GM18520 (cell line): ENCODE data around the gene KANK2.
"Not testable (repeated sequence)": the region's sequence is repeated elsewhere in the genome, so short reads cannot be mapped to it uniquely, and the experiment has no call there.

ENCODE experiments used
- ATAC-seq: cut with Tn5 transposase; IDR thresholded peaks from one replicate; pipeline ENCODE4 v1.9.1; 2021; ENCODE audit not compliant: unreplicated experiment

KANK2 gene

DNA sequence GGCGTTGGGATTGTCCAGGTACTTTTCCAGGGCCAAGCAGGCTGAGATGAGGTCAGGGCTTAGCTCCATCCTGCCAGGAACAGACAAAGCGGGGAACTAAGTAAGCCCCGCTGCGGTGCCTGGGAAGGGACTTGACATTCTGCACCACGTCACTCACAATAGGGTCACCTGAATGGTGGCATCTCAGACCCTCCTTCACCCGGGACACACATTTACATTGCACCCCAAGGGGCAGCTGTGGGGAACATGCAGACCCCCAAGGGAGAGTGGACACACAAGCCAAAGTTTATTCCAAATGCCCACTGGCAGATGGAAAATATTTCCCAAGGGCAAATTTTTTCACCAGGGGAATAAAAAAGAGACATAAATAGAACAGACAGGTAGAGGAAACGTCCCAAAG lies 21.4 kb downstream of the KANK2 start:
- no peak for ATAC-seq

DNA sequence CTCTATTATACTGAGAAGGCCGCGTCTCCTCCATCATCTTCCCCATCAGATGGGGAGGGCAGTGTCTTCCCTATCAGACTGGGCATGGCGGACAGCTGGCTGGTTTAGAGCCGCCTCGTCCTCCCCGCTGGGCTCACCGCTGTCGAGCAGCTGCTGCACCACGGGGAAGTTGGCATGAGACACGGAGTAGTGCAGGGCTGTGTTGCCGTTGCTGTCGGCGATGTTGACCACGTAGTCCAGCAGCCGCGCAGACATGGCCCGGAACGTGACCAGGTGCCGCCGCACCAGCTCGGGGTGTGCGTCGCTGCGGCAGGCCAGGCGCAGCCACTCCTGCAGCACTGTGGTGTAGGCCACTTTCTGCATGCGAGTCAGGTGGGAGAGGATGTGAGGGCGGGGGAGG lies 23.0 kb downstream of the KANK2 start:
- no peak for ATAC-seq

- no peak for ATAC-seq
Measured at GRCh38 chr19:11173516-11174155, 23.7 kb downstream of the KANK2 start.

DNA sequence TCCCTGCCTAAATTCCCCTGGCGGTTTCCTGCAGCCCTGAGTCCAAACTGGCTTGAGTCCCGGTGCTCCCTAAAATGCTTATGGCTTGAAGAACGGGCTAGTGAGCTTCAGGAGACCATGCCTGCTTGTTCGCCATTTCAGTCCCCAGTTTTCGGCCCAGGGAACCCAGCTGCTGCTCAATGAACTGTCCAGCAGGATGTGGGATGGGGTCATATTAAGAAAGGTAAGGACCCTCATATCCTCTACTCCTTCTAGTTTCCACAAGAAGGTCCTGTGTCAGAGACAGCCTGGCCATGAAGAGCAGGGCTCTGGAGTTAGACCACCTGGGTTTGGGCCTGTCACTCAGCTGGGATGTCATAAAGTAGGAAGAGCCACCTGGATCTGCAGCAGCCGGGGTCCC lies 24.8 kb downstream of the KANK2 start:
- no peak for ATAC-seq

DNA sequence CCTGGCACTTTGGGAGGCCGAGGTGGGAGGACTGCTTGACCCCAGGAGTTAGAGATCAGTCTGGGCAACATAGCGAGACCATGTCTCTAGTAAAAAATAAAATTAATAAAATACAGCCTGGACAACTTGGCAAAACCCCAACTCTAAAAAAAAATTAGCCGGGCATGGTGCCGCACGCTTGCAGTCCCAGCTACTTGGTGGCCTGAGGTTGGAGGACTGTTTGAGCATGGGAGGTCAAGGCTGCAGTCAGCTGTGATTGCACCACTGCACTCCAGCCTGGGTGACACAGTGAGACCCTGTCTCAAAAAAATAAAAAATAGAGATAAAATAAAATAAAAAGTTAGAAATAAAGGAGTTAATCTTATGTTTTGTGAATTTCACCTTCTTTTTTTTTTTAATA lies 26.2 kb downstream of the KANK2 start:
- no peak for ATAC-seq

DNA sequence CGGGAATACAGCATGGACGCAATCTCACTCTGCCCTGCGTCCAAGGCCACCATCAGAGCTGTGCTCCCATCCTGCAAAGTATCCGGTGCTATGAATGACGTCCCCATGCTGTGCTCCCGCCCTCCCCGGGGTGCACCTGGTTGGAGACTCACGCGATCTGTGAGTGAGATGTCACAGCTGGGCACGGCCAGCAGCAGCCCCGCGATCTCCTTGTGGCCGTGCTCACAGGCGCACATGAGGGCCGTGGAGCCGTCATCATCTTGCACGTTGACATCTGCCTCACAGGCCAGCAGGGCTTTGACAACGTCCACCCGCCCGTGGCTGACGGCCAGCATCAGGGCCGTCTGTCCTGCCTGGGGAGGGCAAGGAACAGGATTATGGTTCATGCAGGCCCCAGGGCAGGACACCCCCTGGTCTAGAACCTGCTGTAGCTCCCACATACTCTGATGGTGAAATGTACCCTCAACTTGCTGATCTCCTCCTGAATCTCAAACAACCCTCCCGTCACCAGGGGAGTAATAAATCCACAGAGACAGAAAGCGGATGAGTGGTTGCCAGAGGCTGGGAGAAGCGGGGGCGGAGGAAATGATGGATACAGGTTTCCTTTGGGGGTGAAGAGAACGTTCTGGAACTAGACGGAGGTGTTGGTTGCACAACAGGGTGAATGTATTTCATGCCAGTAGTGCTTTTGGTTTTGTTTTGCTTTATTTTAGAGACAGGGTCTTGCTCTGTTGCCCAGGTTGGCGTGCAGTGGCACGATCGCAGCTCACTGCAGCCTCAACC lies 27.3 kb downstream of the KANK2 start:
- no peak for ATAC-seq

DNA sequence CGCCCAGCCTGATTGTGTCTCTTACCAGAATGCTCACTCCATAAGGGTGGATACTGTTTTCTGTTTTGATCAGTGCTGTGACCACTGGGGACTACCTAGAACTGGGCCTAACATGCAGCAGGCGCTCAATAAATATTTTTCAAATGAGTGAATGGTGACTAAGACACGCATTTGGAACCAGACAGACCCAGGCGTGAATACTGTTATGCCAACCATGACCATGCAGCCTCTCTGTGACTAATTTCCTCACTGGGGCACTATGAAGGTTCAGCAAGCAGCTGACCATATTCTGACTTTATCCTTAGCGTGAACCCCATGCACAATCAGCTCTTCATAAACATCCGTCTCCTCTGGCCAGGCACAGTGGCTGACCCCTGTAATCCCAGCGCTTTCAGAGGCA lies 28.8 kb downstream of the KANK2 start:
- no peak for ATAC-seq

DNA sequence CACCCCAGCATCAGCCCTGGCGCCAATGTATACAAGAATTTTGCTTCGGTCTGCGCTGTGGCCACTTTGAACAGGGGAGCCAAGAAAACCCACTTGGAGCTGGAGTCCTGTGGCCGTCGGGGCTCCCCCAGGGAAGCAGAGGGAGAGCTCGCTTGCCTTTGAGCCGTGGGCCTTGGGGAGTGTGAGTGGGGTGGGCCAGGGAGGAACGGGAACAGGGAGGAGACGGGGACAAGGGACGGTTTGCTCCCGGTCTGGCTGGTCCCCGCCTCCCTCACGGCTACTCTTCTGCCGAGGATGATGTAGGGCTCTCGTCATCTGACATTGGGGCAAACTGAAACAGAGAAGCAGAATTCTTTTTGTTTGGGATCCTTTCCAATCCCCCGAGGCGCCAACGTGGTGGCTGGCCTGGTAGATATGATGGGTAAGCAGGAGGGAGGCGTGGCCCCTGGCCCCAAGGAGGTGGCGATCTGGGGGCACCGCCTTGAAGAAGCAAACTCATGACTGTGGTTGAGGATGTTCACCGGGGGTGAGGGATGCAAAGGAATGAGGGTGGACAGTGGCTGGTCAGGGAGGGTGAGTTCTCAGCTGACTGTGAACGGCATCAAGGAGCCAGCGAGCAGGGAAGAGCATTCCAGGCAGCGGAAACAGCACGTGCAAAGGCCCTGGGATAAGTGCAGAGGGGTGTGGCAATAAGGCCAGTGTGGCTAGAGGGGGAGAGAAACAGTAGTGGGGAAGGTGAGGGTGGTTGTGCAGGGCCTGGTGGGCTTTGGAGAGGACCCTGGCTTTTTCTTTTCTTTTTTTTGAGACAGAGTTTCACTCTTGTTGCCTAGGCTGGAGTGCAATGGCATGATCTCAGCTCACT lies 30.8 kb downstream of the KANK2 start:
- ATAC-seq: no peak

DNA sequence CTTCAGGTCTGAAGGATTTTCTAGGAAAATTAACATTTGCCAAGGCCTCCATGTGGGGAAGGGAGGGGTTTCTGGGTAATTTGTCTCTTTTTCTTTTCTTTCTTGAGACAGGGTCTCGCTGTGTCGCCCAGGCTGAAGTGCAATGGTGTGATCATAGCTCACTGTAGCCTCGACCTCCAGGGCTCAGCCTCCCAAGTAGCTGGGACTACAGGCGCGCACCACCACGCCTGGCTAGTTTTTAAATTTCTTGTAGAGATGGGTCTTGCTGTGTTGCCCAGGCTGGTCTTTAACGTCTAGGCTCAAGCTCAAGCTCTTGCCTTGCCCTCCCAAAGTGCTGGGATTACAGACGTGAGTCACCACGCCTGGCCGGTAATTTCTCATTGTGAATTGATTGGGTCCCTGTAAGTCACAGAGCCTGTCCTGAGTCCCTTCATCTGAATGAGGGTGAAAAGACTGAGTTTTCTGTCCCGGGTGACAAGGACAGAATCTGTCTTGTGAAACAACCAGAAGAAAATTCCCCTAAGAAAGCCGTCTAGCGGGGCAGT lies 31.8 kb downstream of the KANK2 start:
- no peak for ATAC-seq

DNA sequence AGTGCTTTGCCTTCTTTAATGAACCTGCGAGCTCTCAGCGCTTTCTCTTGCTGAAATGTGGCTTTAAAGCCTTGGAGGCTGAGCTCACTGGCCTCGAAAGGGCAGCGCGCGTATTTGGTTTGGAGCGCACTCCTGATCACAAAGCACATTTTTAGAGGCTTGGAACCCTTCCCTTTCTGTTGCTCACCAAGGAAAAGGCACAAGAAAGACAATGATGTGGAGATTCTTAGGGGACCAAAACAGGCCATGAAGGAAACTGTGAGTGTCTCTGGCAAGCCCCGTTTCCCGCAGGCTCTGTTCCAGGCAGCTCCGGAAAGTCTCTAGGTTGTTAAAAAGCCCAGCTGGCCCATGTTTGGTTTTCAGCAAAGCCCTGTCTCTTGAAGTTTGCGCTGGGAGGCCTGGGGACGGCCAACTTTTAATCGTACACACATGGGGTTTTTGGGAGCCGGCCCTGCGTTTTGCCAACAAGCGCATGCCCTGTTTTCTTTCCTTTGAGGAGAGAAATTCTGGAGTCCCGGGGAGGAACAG lies 32.4 kb downstream of the KANK2 start:
- ATAC-seq: no peak

GRCh38 chr19:11164296-11164695 lies 33.0 kb downstream of the KANK2 start:
- ATAC-seq: no peak

GRCh38 chr19:11160440-11160768 lies 36.9 kb downstream of the KANK2 start:
- not testable (repeated sequence) for ATAC-seq

DNA sequence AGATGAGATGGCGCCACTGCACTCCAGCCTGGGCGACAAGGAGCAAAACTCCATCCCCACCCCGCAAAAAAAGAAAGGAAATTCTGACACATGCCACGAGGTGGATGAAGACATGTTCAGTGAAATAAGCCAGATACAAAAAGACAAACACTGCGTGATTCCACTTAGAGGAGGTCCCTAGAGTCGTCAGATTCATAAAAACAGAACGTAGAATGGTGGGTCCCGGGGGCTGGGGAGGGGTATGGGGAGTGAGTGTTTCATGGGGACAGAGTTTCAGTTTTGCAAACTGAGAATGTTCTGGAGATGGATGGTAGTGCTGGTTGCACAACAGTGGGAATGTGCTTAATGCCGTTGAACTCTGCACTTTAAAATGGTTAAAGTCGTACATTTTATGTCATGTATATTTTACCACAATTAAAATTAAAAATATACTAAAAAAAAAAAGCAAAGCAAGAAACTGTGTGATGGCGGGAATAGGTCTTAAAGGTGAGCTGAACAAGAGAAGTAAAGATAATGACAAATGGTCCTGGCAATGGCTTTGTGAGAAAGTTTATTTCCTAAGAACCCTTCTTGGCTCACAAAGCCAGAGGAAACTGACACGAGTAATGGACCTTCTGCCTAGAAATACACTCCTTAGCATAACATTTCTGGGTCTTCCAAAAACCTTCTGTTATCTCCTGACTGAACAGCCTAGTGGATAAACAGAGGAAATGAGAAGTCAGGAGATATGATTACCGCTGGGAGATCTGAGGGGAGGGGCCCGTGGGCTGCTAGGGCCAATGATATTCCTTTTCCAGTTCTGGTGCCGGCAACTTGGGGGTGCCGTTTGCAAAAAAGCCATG lies 37.5 kb downstream of the KANK2 start:
- ATAC-seq: no peak

DNA sequence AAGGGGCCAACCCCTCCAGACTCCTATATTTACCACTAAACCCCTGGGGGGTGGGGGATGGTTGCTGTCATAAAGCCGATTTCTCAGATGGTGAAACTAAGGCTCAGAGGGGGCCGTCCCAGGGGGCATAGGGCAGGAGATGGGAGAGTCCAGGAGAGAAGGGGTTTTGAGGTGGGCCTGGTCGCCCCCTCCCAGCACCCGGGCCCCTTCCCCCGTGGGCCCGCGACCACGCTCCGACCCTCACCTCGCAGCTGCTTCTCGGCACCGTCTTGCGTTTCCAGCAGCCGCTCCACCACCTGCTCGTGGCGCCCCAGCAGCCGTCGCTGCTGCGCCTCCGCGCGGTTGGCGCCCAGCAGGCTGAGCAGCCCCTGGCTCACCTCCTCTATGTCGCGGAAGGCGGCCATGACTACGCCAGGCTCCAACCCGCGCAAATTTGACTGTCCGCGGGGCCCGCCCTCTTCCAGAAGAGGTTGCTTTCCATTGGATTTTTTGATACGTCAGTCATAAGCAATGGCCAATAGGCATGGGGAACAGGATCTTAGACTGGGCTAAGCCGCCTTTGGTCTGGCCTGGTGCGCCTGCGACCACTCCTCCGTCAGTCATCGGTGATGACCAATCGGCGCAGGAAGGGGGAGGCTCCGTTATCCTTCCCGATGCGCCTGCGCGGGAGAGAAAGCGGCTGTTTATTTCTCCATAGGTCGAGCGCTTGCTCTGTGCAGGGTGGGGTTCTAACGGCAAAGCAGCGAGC lies 41.8 kb downstream of the KANK2 start, which contains the start of gene SPC24:
Gene SPC24, minus strand, starts transcription at position 410 of the 748 bp plus-strand sequence. Its CDS starts 6 bp downstream, at position 404.
- ATAC-seq: peak; percentile 99

- ATAC-seq: no peak
Measured at GRCh38 chr19:11154683-11155047, 42.7 kb downstream of the KANK2 start.

DNA sequence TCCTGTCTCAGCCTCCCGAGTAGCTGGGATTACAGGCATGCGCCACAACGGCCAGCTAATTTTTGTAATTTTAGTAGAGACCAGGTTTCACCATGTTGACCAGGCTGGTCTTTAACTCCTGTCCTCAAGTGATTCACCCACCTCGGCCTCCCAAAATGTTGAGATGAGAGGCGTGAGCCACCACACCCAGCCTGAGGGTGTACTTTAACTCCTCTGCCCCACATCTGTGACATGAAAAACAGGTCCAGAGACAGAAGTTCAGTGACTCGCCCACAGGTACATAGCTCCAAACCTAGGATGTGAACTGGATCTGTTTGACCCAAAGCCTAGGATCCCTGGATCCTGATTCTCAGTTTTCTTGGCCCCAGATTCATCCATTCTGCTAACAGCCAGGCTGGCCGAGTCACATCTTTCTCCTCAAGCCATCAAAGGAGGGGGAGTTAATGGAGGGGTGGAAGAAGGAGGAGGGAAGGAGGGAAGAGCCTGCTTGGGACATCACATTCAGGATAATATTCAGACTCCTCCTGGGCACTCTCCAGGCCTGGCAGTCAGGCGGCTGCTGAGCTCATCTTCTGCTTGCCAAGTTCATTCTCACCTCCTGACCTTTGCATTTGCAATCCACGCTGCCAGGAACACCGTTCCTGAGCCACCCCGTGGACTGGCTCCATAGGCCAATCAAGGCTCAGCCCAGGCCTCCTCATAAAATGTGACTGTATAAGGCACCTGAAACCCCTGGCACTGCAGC lies 44.9 kb downstream of the KANK2 start:
- ATAC-seq: no peak

DNA sequence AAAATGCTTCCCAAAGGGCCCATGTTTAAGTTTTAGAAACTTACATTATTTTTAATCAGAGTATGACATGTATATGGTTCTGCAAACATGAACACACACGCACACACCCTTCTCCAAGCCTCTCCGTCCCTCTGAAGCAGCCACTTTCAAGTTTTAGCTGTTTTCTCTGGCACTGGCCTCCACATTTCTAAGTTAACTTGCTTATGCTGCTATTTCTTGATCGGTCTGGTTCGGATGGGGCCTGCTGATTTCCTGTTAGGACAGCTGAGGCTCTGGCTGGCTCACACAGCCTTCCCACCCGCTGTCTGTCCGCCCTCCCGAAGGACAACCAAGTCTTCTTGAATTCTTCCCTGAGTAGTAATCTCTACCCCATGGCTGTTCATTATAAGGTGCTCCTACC lies 46.2 kb downstream of the KANK2 start:
- no peak for ATAC-seq

- ATAC-seq: no peak
Measured at GRCh38 chr19:11148001-11148400, 49.3 kb downstream of the KANK2 start.

DNA sequence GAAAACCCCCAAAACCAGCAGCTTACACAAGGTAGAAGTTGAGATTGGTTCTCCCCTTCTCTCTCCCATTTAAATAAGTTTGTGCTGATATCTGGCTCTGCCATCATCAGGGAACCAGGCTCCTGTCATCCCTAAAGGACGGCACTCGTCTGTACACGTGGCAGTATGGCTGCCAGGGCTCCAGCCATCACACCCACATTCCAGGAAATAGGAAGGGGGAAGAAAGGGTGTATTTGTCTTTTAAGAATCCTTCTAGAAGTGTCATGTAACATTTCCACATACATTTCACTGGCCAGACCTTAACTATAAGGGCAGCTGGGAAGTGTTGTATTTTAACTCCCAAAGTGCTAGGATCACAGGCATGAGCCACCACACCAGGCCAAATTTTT lies 51.8 kb downstream of the KANK2 start:
- no peak for ATAC-seq
